HG03139 (cell line): ENCODE data around the gene CD37.
"Not testable (repeated sequence)": the region's sequence is repeated elsewhere in the genome, so short reads cannot be mapped to it uniquely, and the experiment has no call there.

Experiments
- ATAC-seq: cut with Tn5 transposase; IDR thresholded peaks from one replicate; pipeline ENCODE4 v1.9.1; 2021; ENCODE audit not compliant: unreplicated experiment

The CD37 gene

GRCh38 chr19:49335071-49335783 lies at the start of gene CD37:
CD37 (plus strand) TSS chr19:49335406; CDS start chr19:49335541, 135 bp downstream.
- ATAC-seq: no peak

- no peak for ATAC-seq
These were observed 48.0 kb upstream of the CD37 start for GRCh38 chr19:49287141-49287770.

GRCh38 chr19:49288205-49288604 lies 47.0 kb upstream of the CD37 start:
- ATAC-seq: not testable (repeated sequence)

- ATAC-seq: not testable (repeated sequence)
These were observed 45.9 kb upstream of the CD37 start for GRCh38 chr19:49289286-49289685.

GRCh38 chr19:49290517-49290916 lies 44.7 kb upstream of the CD37 start:
- no peak for ATAC-seq

- ATAC-seq: no peak
These were observed 40.8 kb upstream of the CD37 start for GRCh38 chr19:49294401-49294800.

GRCh38 chr19:49295208-49295880 lies 39.9 kb upstream of the CD37 start:
- no peak for ATAC-seq

GRCh38 chr19:49297403-49297802 lies 37.8 kb upstream of the CD37 start:
- ATAC-seq: no peak

GRCh38 chr19:49298653-49299052 lies 36.6 kb upstream of the CD37 start:
- not testable (repeated sequence) for ATAC-seq

- no peak for ATAC-seq
These were observed 33.9 kb upstream of the CD37 start for GRCh38 chr19:49301165-49301865.

- ATAC-seq: no peak
These were observed 33.3 kb upstream of the CD37 start for GRCh38 chr19:49301866-49302252.

- ATAC-seq: not testable (repeated sequence)
These were observed 28.5 kb upstream of the CD37 start for GRCh38 chr19:49306734-49307133.

GRCh38 chr19:49309087-49309486 lies 26.1 kb upstream of the CD37 start:
- no peak for ATAC-seq

- no peak for ATAC-seq
These were observed 20.1 kb upstream of the CD37 start for GRCh38 chr19:49315111-49315510.

- no peak for ATAC-seq
These were observed 18.9 kb upstream of the CD37 start for GRCh38 chr19:49316284-49316683.

- no peak for ATAC-seq
These were observed 16.9 kb upstream of the CD37 start for GRCh38 chr19:49318296-49318695.

GRCh38 chr19:49324801-49325576 lies 10.2 kb upstream of the CD37 start, which contains the start of gene SLC6A16:
SLC6A16 (minus strand) TSS chr19:49325191; CDS start chr19:49311347, 13,844 bp downstream.
- ATAC-seq: no peak

GRCh38 chr19:49325756-49326155 lies 9.4 kb upstream of the CD37 start:
- not testable (repeated sequence) for ATAC-seq

- ATAC-seq: peak; percentile 49
These were observed 9.0 kb upstream of the CD37 start for GRCh38 chr19:49326165-49326704.

GRCh38 chr19:49327878-49328544 lies 7.2 kb upstream of the CD37 start:
- ATAC-seq: no peak
